K562 (cell line): ENCODE measurements around the gene CCL24. TPM values are rescaled to one million over a fixed set of nuclear protein-coding genes. Genes with fewer than 3 reads are reported as not detected.

Experiments
- BRF1 ChIP-seq: IDR thresholded peaks from 3 replicates; pipeline ENCODE4 v1.6.1; 2011; ENCODE audit warnings: borderline replicate concordance, mild to moderate bottlenecking; ENCODE audit not compliant: insufficient read length; ENCODE audit errors: extremely low read depth
- DMBX1 ChIP-seq: fragments of 250-450 bp; sonication (Bioruptor Pico); IDR thresholded peaks from 2 replicates; pipeline ENCODE4 v1.8.0; 2022; ENCODE audit warnings: inconsistent platforms, mild to moderate bottlenecking, moderate library complexity, borderline replicate concordance
- ERF ChIP-seq: fragments of 450-650 bp; formaldehyde crosslinking; IDR thresholded peaks from 2 replicates; pipeline ENCODE4 v1.4.0; 2020; ENCODE audit warnings: mild to moderate bottlenecking, mixed read lengths
- KDM1A ChIP-seq, 2 experiments: fragments of 450-650 bp; IDR thresholded peaks; 2 replicates each; pipeline ENCODE4 v1.6.1; 2016; ENCODE audit warnings: mild to moderate bottlenecking in 2 of 2
- LARP7 ChIP-seq: fragments of 450-650 bp; IDR thresholded peaks from 2 replicates; pipeline ENCODE4 v1.6.1; 2016
- NCOR1 ChIP-seq: fragments of 450-650 bp; IDR thresholded peaks from 2 replicates; pipeline ENCODE4 v1.6.1; 2016; ENCODE audit warnings: mild to moderate bottlenecking, moderate library complexity
- NFE2L1 ChIP-seq: fragments of 450-650 bp; IDR thresholded peaks from 2 replicates; pipeline ENCODE4 v1.6.1; 2016; ENCODE audit warnings: missing genetic modification characterization, low read depth, mild to moderate bottlenecking, missing compliant biosample characterization, moderate library complexity, borderline replicate concordance
- NFXL1 ChIP-seq: fragments of 450-650 bp; formaldehyde crosslinking; IDR thresholded peaks from 2 replicates; pipeline ENCODE4 v1.4.0; 2021; ENCODE audit warnings: mild to moderate bottlenecking
- PRPF4 ChIP-seq: fragments of 200-400 bp; formaldehyde crosslinking; IDR thresholded peaks from one replicate; pipeline ENCODE4 v1.6.1; 2017; ENCODE audit warnings: low read length, low read depth, mild to moderate bottlenecking; ENCODE audit not compliant: insufficient read depth, poor library complexity, severe bottlenecking
- SIN3A ChIP-seq, 2 experiments: fragments of 150-350 bp in 1 of 2; IDR thresholded peaks; 2 replicates each; pipeline ENCODE4 v1.6.1; 2011 to 2016; ENCODE audit warnings: borderline replicate concordance in 2 of 2, low read depth in 2 of 2, low read length in 2 of 2, mild to moderate bottlenecking in 2 of 2, moderate library complexity in 2 of 2; ENCODE audit not compliant: control insufficient read depth in 1 of 2
- TAL1 ChIP-seq: fragments of 450-650 bp; IDR thresholded peaks from 2 replicates; pipeline ENCODE4 v1.6.1; 2016; ENCODE audit warnings: mild to moderate bottlenecking
- TSHZ1 ChIP-seq: fragments of 250-450 bp; sonication (Bioruptor Pico); IDR thresholded peaks from 2 replicates; pipeline ENCODE4 v1.4.0; 2020; ENCODE audit warnings: mild to moderate bottlenecking, moderate library complexity
- ZNF197 ChIP-seq: fragments of 200-800 bp; sonication (Bioruptor generic); IDR thresholded peaks from 2 replicates; pipeline ENCODE4 v1.6.1; 2016; ENCODE audit warnings: low read depth, missing genetic modification characterization, missing compliant biosample characterization
- ZNF766 ChIP-seq: fragments of 200-800 bp; sonication (Bioruptor generic); conservative IDR thresholded peaks from 2 replicates; pipeline ENCODE4 v1.6.1; 2016; ENCODE audit warnings: missing genetic modification characterization, missing compliant biosample characterization
- ZSCAN29 ChIP-seq: fragments of 450-650 bp; IDR thresholded peaks from 2 replicates; pipeline ENCODE4 v1.6.1; 2017
- polyA plus RNA-seq, 8 experiments: library from polyadenylated mRNA; depleted of rRNA in 4 of 8; stranded (reverse) in 5 of 8; unstranded in 3 of 8; fragments of >200 nt; fragmentation: Nextera tagmentation in 2 of 8; fragmentation: Illumina TruSeq in 1 of 8; extraction: Ambion mirVana in 2 of 8; extraction: Trizol in 1 of 8; gene quantifications; 2 replicates each; pipeline versions ENCODE4 v1.2.1 to v1.2.3, GENCODE V29; 2011 to 2014; ENCODE audit warnings: inconsistent platforms in 1 of 8, missing spikeins in 1 of 8
- total RNA-seq, 7 experiments: library from RNA; depleted of rRNA in 6 of 7; stranded (reverse); fragments of >200 nt in 6 of 7; fragmentation: Illumina TruSeq in 2 of 7; extraction: Trizol in 2 of 7; gene quantifications; 2 replicates each; pipeline versions ENCODE4 v1.2.1 to v1.2.3, GENCODE V29; 2011 to 2021; ENCODE audit warnings: low replicate concordance in 1 of 7
- TF ChIP-seq, protein P1 (sequence below): fragments of 450-650 bp; IDR thresholded peaks from 2 replicates; pipeline ENCODE4 v1.6.1; 2014; ENCODE audit warnings: low read depth, mild to moderate bottlenecking, moderate library complexity, borderline replicate concordance
- TF ChIP-seq, protein P2 (sequence below): fragments of 200-800 bp; sonication (Bioruptor generic); IDR thresholded peaks from 2 replicates; pipeline ENCODE4 v1.6.1; 2016; ENCODE audit warnings: missing genetic modification characterization, missing compliant biosample characterization

CCL24 gene
- total and polyA plus RNA-seq, 9 of the 15 experiments (the other 6 are each of a cell fraction or from before 2014, with no cell fraction given) = 0.45 to 3.6 (median 0.95) TPM; not detected in 1

- TF ChIP-seq PRPF4 = no peak
- TF ChIP-seq, protein P1, sequence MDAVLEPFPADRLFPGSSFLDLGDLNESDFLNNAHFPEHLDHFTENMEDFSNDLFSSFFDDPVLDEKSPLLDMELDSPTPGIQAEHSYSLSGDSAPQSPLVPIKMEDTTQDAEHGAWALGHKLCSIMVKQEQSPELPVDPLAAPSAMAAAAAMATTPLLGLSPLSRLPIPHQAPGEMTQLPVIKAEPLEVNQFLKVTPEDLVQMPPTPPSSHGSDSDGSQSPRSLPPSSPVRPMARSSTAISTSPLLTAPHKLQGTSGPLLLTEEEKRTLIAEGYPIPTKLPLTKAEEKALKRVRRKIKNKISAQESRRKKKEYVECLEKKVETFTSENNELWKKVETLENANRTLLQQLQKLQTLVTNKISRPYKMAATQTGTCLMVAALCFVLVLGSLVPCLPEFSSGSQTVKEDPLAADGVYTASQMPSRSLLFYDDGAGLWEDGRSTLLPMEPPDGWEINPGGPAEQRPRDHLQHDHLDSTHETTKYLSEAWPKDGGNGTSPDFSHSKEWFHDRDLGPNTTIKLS = no peak
- no peak for TF ChIP-seq LARP7
- TF ChIP-seq ZNF766 (CRISPR knock-in tag) = peak; percentile 89
- TF ChIP-seq TSHZ1 = 0 out of 2 replicates have a peak, but pooled peaks have one; percentile 63
- no peak for TF ChIP-seq TAL1
- TF ChIP-seq NFXL1 = peak; percentile 92
- TF ChIP-seq ZSCAN29 = no peak
- TF ChIP-seq BRF1 = no peak
- peak; percentile 98 for TF ChIP-seq DMBX1 (CRISPR knock-in tag)
- TF ChIP-seq NCOR1 = no peak
- no peak for TF ChIP-seq SIN3A (IDR thresholded peaks at IDR 0.05; ENCODE audit: borderline replicate concordance in 2 of 2, control insufficient read depth in 1 of 2, low read depth in 2 of 2, low read length in 2 of 2)
- TF ChIP-seq, protein P2, sequence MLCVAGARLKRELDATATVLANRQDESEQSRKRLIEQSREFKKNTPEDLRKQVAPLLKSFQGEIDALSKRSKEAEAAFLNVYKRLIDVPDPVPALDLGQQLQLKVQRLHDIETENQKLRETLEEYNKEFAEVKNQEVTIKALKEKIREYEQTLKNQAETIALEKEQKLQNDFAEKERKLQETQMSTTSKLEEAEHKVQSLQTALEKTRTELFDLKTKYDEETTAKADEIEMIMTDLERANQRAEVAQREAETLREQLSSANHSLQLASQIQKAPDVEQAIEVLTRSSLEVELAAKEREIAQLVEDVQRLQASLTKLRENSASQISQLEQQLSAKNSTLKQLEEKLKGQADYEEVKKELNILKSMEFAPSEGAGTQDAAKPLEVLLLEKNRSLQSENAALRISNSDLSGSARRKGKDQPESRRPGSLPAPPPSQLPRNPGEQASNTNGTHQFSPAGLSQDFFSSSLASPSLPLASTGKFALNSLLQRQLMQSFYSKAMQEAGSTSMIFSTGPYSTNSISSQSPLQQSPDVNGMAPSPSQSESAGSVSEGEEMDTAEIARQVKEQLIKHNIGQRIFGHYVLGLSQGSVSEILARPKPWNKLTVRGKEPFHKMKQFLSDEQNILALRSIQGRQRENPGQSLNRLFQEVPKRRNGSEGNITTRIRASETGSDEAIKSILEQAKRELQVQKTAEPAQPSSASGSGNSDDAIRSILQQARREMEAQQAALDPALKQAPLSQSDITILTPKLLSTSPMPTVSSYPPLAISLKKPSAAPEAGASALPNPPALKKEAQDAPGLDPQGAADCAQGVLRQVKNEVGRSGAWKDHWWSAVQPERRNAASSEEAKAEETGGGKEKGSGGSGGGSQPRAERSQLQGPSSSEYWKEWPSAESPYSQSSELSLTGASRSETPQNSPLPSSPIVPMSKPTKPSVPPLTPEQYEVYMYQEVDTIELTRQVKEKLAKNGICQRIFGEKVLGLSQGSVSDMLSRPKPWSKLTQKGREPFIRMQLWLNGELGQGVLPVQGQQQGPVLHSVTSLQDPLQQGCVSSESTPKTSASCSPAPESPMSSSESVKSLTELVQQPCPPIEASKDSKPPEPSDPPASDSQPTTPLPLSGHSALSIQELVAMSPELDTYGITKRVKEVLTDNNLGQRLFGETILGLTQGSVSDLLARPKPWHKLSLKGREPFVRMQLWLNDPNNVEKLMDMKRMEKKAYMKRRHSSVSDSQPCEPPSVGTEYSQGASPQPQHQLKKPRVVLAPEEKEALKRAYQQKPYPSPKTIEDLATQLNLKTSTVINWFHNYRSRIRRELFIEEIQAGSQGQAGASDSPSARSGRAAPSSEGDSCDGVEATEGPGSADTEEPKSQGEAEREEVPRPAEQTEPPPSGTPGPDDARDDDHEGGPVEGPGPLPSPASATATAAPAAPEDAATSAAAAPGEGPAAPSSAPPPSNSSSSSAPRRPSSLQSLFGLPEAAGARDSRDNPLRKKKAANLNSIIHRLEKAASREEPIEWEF (CRISPR knock-in tag) = peak; percentile 96
- TF ChIP-seq ERF (CRISPR knock-in tag) = peak; percentile 91; the same call in 1 of the 2 replicates
- peak; percentile 92; the same call in 1 of the 2 replicates for TF ChIP-seq ZNF197 (CRISPR knock-in tag)
- peak; percentile 67; the same call in 1 of the 2 replicates for TF ChIP-seq NFE2L1 (tag)
- peak in 1 of 2 experiments; percentile 28; a peak in 1 of 4 replicates for TF ChIP-seq KDM1A (IDR thresholded peaks at IDR 0.05)
Observed at GRCh38 chr7:75843613-75844116, 30.1 kb upstream of the CCL24 start (continued).
